K562 (cell line): Measurements from ENCODE around the gene SLC6A13. TPM values are rescaled to one million over a fixed set of nuclear protein-coding genes. Genes with fewer than 3 reads are reported as not detected.

Source experiments
- ATAC-seq: fragments of 200-7000 bp; cut with Tn5 transposase; 3 replicates; pipeline ENCODE4 v1.9.1; 2020; ENCODE audit warnings: moderate library complexity
- BruUV-seq: library from RNA; stranded (reverse); fragments of 400-500 nt; replicated peaks from 2 replicates; lab custom pipeline; 2021; lab: Mats Ljungman, UMichigan
- CTCF ChIA-PET: fragments of 300-600 bp; formaldehyde crosslinking; extraction: SDS; loops from one replicate; lab custom pipeline; 2021; ENCODE audit warnings: low intra/inter-chr PET ratio; lab: Yijun Ruan, JAX
- POLR2A ChIA-PET: fragments of 300-600, 350-650 bp; sonication (Branson Sonifier 250); formaldehyde crosslinking; extraction: SDS; loops from one replicate; lab custom pipeline; 2021; ENCODE audit warnings: antibody characterized with exemption, inconsistent platforms; lab: Yijun Ruan, JAX
- DNase-seq, 4 experiments: peaks; one replicate each; pipeline versions ENCODE4 v3.0.0 to v3.0.0-alpha.2; 2011 to 2018; ENCODE audit warnings: low spot score in 3 of 4, mixed read lengths in 3 of 4; ENCODE audit errors: extremely low read depth in 1 of 4
- FAIRE-seq: peaks from 2 replicates; lab custom pipeline; 2011; peaks lifted over from hg19 to GRCh38; lab: Jason Lieb, UNC
- H2AFZ ChIP-seq: 2 replicates; pipeline ENCODE4 v1.6.0; 2011; ENCODE audit warnings: low read depth, low read length, control low read depth, inconsistent platforms
- H3K27ac ChIP-seq: fragments of 200-600 bp; 3 replicates; pipeline ENCODE4 v1.8.0; 2011; ENCODE audit warnings: low read depth, mild to moderate bottlenecking, control low read depth, inconsistent platforms, low read length, moderate library complexity, mixed read lengths; ENCODE audit errors: extremely low read depth
- H3K27me3 ChIP-seq, 2 experiments: fragments of 300-600 bp in 1 of 2; 2 replicates in 1 of 2; 3 replicates in 1 of 2; pipeline versions ENCODE4 v1.6.0 to v1.8.0; 2011; ENCODE audit warnings: inconsistent platforms in 2 of 2, low read length in 2 of 2, mild to moderate bottlenecking in 1 of 2, mixed read lengths in 1 of 2, moderate library complexity in 1 of 2; ENCODE audit not compliant: control insufficient read depth in 2 of 2, insufficient read depth in 2 of 2
- H3K36me3 ChIP-seq: fragments of 300-600 bp; 3 replicates; pipeline ENCODE4 v1.8.0; 2011; ENCODE audit warnings: mild to moderate bottlenecking, low read length, inconsistent platforms; ENCODE audit not compliant: control insufficient read depth, insufficient read depth
- H3K4me1 ChIP-seq, 2 experiments: fragments of 200-600 bp in 1 of 2; replicated peaks in 1 of 2; 2 replicates in 1 of 2; 3 replicates in 1 of 2; pipeline versions ENCODE4 v1.5.1 to v1.8.0; 2011; ENCODE audit warnings: inconsistent platforms in 2 of 2, low read length in 2 of 2, mild to moderate bottlenecking in 1 of 2, mixed read lengths in 1 of 2, moderate library complexity in 1 of 2; ENCODE audit not compliant: control insufficient read depth in 2 of 2, insufficient read depth in 2 of 2
- H3K4me2 ChIP-seq: 2 replicates; pipeline ENCODE4 v1.6.1; 2011; ENCODE audit warnings: low read length, control low read depth, inconsistent platforms, mixed read lengths; ENCODE audit not compliant: insufficient read depth
- H3K4me3 ChIP-seq: fragments of 200-600 bp; sonication (generic), shearing (Covaris generic); 2 replicates; pipeline ENCODE4 v1.5.1; 2016; ENCODE audit warnings: control low read depth, inconsistent platforms
- H3K79me2 ChIP-seq: fragments of 200-600 bp; 3 replicates; pipeline ENCODE4 v1.8.0; 2011; ENCODE audit warnings: low read length, inconsistent platforms; ENCODE audit not compliant: control insufficient read depth, insufficient read depth
- H3K9ac ChIP-seq, 2 experiments: 2 replicates each; pipeline versions ENCODE4 v1.6.0 to v1.6.1; 2011; ENCODE audit warnings: low read depth in 2 of 2, low read length in 2 of 2, control low read depth in 1 of 2, inconsistent platforms in 1 of 2, mild to moderate bottlenecking in 1 of 2, mixed read lengths in 1 of 2; ENCODE audit not compliant: insufficient read depth in 1 of 2
- H3K9me1 ChIP-seq: one replicate; pipeline ENCODE4 v1.6.0; 2011; ENCODE audit warnings: inconsistent platforms, mild to moderate bottlenecking, low read length, moderate library complexity; ENCODE audit not compliant: control insufficient read depth, insufficient read depth
- H3K9me3 ChIP-seq: replicated peaks from 2 replicates; pipeline ENCODE4 v1.5.1; 2011; ENCODE audit warnings: low read depth, low read length, inconsistent platforms; ENCODE audit not compliant: control insufficient read depth, insufficient read depth
- H4K20me1 ChIP-seq: replicated peaks from 2 replicates; pipeline ENCODE4 v1.6.1; 2011; ENCODE audit warnings: low read length, inconsistent platforms, mixed read lengths; ENCODE audit not compliant: control insufficient read depth, insufficient read depth
- HDGF ChIP-seq: fragments of 450-650 bp; IDR thresholded peaks from 2 replicates; pipeline ENCODE4 v1.6.1; 2016
- HIVEP1 ChIP-seq: fragments of 250-450 bp; sonication (Bioruptor Pico); IDR thresholded peaks from 2 replicates; pipeline ENCODE4 v1.4.0; 2020; ENCODE audit warnings: mild to moderate bottlenecking
- MITF ChIP-seq: IDR thresholded peaks from 2 replicates; pipeline ENCODE4 v1.6.1; 2014; ENCODE audit warnings: antibody characterized with exemption
- NEUROD1 ChIP-seq: fragments of 150-350 bp; IDR thresholded peaks from 2 replicates; pipeline ENCODE4 v1.6.1; 2014; ENCODE audit warnings: borderline replicate concordance, low read length, low read depth; ENCODE audit not compliant: partially characterized antibody
- ZNF175 ChIP-seq: fragments of 200-800 bp; sonication (Bioruptor generic); IDR thresholded peaks from 2 replicates; pipeline ENCODE4 v1.6.1; 2016; ENCODE audit warnings: low read depth, mild to moderate bottlenecking, missing genetic modification characterization, missing compliant biosample characterization
- WGBS: fragments of 100-300 bp; shearing (Covaris generic); methylation state at CpG from one replicate; pipeline ENCODE4 v1.1.6; 2016; ENCODE audit warnings: low coverage, mixed read lengths; ENCODE audit not compliant: insufficient coverage; ENCODE audit errors: missing lambda C conversion rate; 5-methylcytosine and 5-hydroxymethylcytosine counted together
- in situ Hi-C: fragments of 300-500 bp; cut with MboI; formaldehyde crosslinking; loops from 4 replicates; pipeline ENCODE4 v1.15.0; 2018; ENCODE audit warnings: inconsistent platforms, mixed read lengths
- intact Hi-C: fragments of 100-400 bp; cut with micrococcal nuclease; formaldehyde crosslinking; loops from 2 replicates; pipeline ENCODE4 v1.14.2; 2022
- polyA plus RNA-seq, 8 experiments: library from polyadenylated mRNA; depleted of rRNA in 4 of 8; stranded (reverse) in 5 of 8; unstranded in 3 of 8; fragments of >200 nt; fragmentation: Nextera tagmentation in 2 of 8; fragmentation: Illumina TruSeq in 1 of 8; extraction: Ambion mirVana in 2 of 8; extraction: Trizol in 1 of 8; gene quantifications; 2 replicates each; pipeline versions ENCODE4 v1.2.1 to v1.2.3, GENCODE V29; 2011 to 2014; ENCODE audit warnings: inconsistent platforms in 1 of 8, missing spikeins in 1 of 8
- total RNA-seq, 7 experiments: library from RNA; depleted of rRNA in 6 of 7; stranded (reverse); fragments of >200 nt in 6 of 7; fragmentation: Illumina TruSeq in 2 of 7; extraction: Trizol in 2 of 7; gene quantifications; 2 replicates each; pipeline versions ENCODE4 v1.2.1 to v1.2.3, GENCODE V29; 2011 to 2021; ENCODE audit warnings: low replicate concordance in 1 of 7

The SLC6A13 gene
- total and polyA plus RNA-seq, 9 of the 15 experiments (the other 6 are each of a cell fraction or from before 2014, with no cell fraction given) = 0.06 to 0.33 (median 0.22) TPM; not detected in 4

- Histone ChIP-seq H3K4me2 (no peak overlapping the region), H3K9ac (no peak overlapping the region), H3K36me3 (no peaks in the 10 kb centered on the region), H3K4me1 (no peaks in the 10 kb centered on the region; a peak in 1 of 5 replicates), H4K20me1 (no peaks in the 10 kb centered on the region), H3K9me1 (no peaks in the 10 kb centered on the region), H2AFZ (no peak overlapping the region), H3K9me3 (no peaks in the 10 kb centered on the region), H3K79me2 (no peaks in the 10 kb centered on the region), H3K4me3 (no peak overlapping the region), H3K27ac (no peak overlapping the region), H3K27me3 (peaks cover 32 to 78% of the 10 kb centered on the region in 2 experiments)
- in situ Hi-C loops (no loop called here), intact Hi-C loops (no loop called here)
- no peak; the same call in 2 of the 3 replicates for ATAC-seq
- FAIRE-seq = no peak
- no peak for TF ChIP-seq NEUROD1
- TF ChIP-seq HIVEP1 = no peak
- TF ChIP-seq MITF = no peak
- TF ChIP-seq ZNF175 (CRISPR knock-in tag) = no peak
- TF ChIP-seq HDGF = no peak
- ChIA-PET POLR2A (interaction anchor here (0.6 to 1.1 kb wide), 2 partner anchors 10 to 59 kb away, joined by 3 read pairs; no protein-coding TSS in a partner anchor), CTCF (no interaction called here)
- BruUV-seq = no TSS peak
- no peak for DNase-seq
- 3% methylated on average over 13 of the region's 16 CpGs for WGBS
Measured at GRCh38 chr12:210277-211141, 52.1 kb downstream of the SLC6A13 start.
